Endodermal cell (in vitro differentiated cells): Measurements from ENCODE around the gene CFP. TPM values are rescaled to one million over a fixed set of nuclear protein-coding genes. Genes with fewer than 3 reads are reported as not detected.

ENCODE experiments used
- DNase-seq: peaks from one replicate; pipeline ENCODE4 v3.0.0-alpha.2; 2017
- H3K27ac ChIP-seq: 2 replicates; pipeline ENCODE4 v1.5.1; 2013; ENCODE audit warnings: mild to moderate bottlenecking, low read depth, low read length, moderate library complexity
- H3K27me3 ChIP-seq: 2 replicates; pipeline ENCODE4 v1.6.1; 2013; ENCODE audit warnings: mild to moderate bottlenecking, low read length, moderate library complexity; ENCODE audit not compliant: insufficient read depth, control insufficient read depth, poor library complexity, severe bottlenecking
- H3K36me3 ChIP-seq: 2 replicates; pipeline ENCODE4 v1.7.0; 2013; ENCODE audit warnings: mild to moderate bottlenecking, low read length, moderate library complexity; ENCODE audit not compliant: control insufficient read depth, insufficient read depth
- H3K4me1 ChIP-seq: one replicate; pipeline ENCODE4 v1.7.0; 2013; ENCODE audit warnings: low read length; ENCODE audit not compliant: control insufficient read depth, insufficient read depth
- H3K4me3 ChIP-seq: 2 replicates; pipeline ENCODE4 v1.5.1; 2013; ENCODE audit warnings: mild to moderate bottlenecking, low read length, moderate library complexity
- H3K9ac ChIP-seq: 2 replicates; pipeline ENCODE4 v1.6.1; 2013; ENCODE audit warnings: mild to moderate bottlenecking, low read length, moderate library complexity; ENCODE audit not compliant: poor library complexity, severe bottlenecking; ENCODE audit errors: extremely low read depth
- H3K9me3 ChIP-seq: 2 replicates; pipeline ENCODE4 v1.6.1; 2013; ENCODE audit warnings: mild to moderate bottlenecking, low read length, moderate library complexity; ENCODE audit not compliant: control insufficient read depth
- H3K27ac Mint-ChIP-seq: 2 replicates; pipeline ENCODE4 v1.8.0; 2020; ENCODE audit warnings: mixed read lengths
- H3K27me3 Mint-ChIP-seq: 2 replicates; pipeline ENCODE4 v1.8.0; 2021; ENCODE audit warnings: mild to moderate bottlenecking, mixed read lengths; ENCODE audit not compliant: insufficient read depth
- H3K36me3 Mint-ChIP-seq: 2 replicates; pipeline ENCODE4 v1.8.0; 2020; ENCODE audit warnings: low read depth, mixed read lengths
- H3K4me1 Mint-ChIP-seq: 2 replicates; pipeline ENCODE4 v1.8.0; 2020; ENCODE audit warnings: mixed read lengths
- H3K4me3 Mint-ChIP-seq: 2 replicates; pipeline ENCODE4 v1.8.0; 2020; ENCODE audit warnings: mild to moderate bottlenecking, moderate library complexity, mixed read lengths
- H3K9me3 Mint-ChIP-seq: 2 replicates; pipeline ENCODE4 v1.8.0; 2020; ENCODE audit warnings: mild to moderate bottlenecking, mixed read lengths
- WGBS, 2 experiments: methylation state at CpG; one replicate each; pipeline versions ENCODE4 v1.1.5 to v1.1.7; 2013; ENCODE audit warnings: missing lambda C conversion rate in 2 of 2, mixed read lengths in 1 of 2; ENCODE audit not compliant: insufficient coverage in 1 of 2, insufficient read length in 1 of 2; 5-methylcytosine and 5-hydroxymethylcytosine counted together
- total RNA-seq, 2 donors: library from RNA; stranded (reverse); fragmentation: NEBNext Ultra II Directional in 1 of 2; extraction: Animal tissue kit (Norgen Biotek cat#: 25700) in 1 of 2; gene quantifications; 2 replicates in 1 of 2; 3 replicates in 1 of 2; pipeline ENCODE4 v1.2.1, GENCODE V29; 2021
- TF ChIP-seq, protein P1 (sequence below): fragments of 200-600 bp; sonication (generic); conservative IDR thresholded peaks from 2 replicates; pipeline ENCODE4 v1.5.0; 2021; ENCODE audit warnings: antibody characterized with exemption, mild to moderate bottlenecking

CFP gene
- total RNA-seq, 2 donors from 2014 or later = 3.2 to 4.6 TPM

DNA sequence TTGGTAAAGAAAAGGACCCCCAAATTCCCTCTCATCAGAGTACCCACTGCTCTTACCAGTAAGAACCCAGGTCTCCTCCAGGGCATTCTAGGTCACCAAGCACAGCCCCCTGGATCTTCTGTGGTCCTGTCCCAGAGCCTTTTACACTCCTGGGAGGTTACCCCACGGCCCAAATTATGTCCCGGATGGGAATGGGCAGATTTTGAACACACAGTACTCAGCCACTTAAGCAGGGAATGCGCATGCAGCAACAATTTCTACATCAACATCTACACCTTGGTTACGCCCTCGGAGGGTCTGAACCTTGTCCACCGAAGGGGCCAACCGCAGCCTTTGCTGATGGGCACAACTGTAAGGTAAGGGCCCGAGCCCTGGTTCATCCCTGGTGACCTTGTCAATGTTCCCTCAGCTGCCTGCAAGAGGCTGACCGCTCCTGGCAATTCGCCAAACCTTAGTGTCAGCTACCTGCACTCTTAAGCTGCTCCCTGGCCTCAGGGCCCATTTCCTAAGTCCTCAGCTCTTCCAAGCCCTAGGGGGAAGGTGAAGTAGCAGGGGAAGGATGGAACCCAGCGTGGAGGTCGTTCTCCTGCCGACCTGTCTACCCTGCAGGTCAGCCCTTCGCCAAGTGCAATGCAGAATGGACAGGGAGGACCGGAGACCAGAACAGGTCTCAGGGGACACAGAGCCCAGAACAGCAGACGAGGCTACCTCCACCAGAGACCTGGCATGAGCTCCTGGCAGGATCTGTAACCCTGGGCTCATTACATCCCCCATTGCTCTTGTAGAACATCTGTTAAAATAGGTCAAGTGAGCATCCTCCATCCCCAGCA, 41.6 kb downstream of the CFP start:
- Mint-ChIP-seq H3K4me1 (peaks cover 6% of the 10 kb centered on the region), H3K36me3 (no peaks in the 10 kb centered on the region), H3K4me3 (no peak overlapping the region), H3K27me3 (no peaks in the 10 kb centered on the region), H3K27ac (no peak overlapping the region), H3K9me3 (peaks cover 57% of the 10 kb centered on the region)
- TF ChIP-seq, protein P1, sequence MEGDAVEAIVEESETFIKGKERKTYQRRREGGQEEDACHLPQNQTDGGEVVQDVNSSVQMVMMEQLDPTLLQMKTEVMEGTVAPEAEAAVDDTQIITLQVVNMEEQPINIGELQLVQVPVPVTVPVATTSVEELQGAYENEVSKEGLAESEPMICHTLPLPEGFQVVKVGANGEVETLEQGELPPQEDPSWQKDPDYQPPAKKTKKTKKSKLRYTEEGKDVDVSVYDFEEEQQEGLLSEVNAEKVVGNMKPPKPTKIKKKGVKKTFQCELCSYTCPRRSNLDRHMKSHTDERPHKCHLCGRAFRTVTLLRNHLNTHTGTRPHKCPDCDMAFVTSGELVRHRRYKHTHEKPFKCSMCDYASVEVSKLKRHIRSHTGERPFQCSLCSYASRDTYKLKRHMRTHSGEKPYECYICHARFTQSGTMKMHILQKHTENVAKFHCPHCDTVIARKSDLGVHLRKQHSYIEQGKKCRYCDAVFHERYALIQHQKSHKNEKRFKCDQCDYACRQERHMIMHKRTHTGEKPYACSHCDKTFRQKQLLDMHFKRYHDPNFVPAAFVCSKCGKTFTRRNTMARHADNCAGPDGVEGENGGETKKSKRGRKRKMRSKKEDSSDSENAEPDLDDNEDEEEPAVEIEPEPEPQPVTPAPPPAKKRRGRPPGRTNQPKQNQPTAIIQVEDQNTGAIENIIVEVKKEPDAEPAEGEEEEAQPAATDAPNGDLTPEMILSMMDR = no peak
- H3K4me1 ChIP-seq = no peaks in the 10 kb centered on the region
- H3K9me3 ChIP-seq = no peaks in the 10 kb centered on the region
- no peak overlapping the region for H3K27ac ChIP-seq
- no peak for DNase-seq
- H3K36me3 ChIP-seq = no peaks in the 10 kb centered on the region
- WGBS, 2 experiments = 93% methylated on average over 16 of the region's 16 CpGs; no CpG with 5 or more reads in 1 of the 2 experiments
- H3K4me3 ChIP-seq = no peak overlapping the region
- H3K27me3 ChIP-seq = no peaks in the 10 kb centered on the region
- H3K9ac ChIP-seq = no peak overlapping the region

DNA sequence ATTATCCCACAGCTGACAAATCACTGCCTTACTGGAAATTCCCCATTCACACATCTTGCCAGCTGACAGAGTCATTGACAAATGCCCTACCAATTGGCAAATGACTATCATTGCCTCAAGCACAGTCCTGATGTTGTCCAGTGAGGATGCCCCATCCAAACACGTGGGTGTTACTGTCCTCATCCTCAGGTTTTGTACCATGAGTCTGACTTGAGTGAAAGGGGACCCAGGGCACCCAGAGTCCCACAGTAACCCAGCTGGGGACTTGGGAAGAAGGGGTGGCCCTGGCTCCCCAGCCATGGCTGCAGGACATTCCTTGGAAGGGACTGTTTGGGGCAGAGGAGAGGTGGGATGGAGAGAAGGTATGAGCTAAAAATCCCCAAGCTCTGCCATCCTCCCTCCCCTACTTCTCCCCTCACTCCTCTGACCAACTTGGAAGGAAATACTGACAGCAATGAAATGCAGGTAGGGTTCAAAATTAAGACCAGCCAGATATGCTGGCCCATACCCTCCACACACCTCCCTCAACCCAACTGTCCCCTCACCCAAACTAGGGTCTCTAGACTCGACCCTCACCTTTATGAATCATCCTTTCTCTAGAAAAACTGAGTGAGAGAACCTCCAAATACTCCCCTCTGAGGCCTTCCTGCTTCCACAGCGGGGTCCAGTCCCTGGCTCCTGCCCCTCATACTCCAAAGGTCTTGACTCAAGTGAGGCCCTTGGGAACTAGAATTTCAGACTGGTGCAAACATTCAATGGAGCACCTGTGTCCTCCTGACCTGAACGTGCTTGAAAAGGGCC, 42.4 kb downstream of the CFP start:
- Mint-ChIP-seq H3K9me3 (peaks cover 57% of the 10 kb centered on the region), H3K4me3 (no peak overlapping the region), H3K27ac (no peak overlapping the region), H3K36me3 (no peaks in the 10 kb centered on the region), H3K27me3 (no peaks in the 10 kb centered on the region), H3K4me1 (peaks cover 6% of the 10 kb centered on the region)
- Histone ChIP-seq H3K4me1 (no peaks in the 10 kb centered on the region), H3K4me3 (no peak overlapping the region), H3K9ac (no peak overlapping the region), H3K27me3 (no peaks in the 10 kb centered on the region), H3K36me3 (no peaks in the 10 kb centered on the region), H3K27ac (no peak overlapping the region), H3K9me3 (no peaks in the 10 kb centered on the region)
- WGBS, 2 experiments = 86% methylated on average over 4 of the region's 4 CpGs; no CpG with 5 or more reads in 1 of the 2 experiments
- TF ChIP-seq, protein P1 = no peak
- DNase-seq = no peak

DNA sequence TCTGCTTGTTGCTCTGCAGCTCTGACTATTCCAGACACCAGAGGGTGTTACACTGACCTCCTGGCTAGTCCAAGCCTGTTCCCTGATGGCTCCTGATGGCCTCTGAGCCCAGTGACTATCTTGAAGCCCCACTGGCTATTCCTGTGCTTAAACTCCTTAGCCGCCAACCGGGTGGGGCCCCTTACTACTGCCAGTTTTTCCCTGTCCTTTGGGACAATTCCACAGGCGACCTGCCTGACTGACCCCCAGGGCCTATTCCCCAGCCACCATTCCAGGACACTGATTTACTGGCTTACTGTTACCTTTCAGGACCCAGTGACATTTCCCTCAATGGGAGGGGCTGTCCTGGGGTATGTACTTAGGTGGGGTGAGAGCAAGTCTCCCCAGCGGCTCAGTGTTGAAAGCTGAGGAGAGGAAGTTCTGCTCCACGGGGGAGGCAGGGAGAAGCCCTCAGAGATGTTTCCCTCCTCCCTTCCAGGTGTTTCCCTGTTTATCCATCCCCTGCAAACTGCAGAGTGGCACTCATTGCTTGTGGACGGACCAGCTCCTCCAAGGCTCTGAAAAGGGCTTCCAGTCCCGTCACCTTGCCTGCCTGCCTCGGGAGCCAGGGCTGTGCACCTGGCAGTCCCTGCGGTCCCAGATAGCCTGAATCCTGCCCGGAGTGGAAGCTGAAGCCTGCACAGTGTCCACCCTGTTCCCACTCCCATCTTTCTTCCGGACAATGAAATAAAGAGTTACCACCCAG, 43.5 kb downstream of the CFP start:
- H3K4me3 Mint-ChIP-seq = no peak overlapping the region
- H3K27ac ChIP-seq = no peak overlapping the region
- 94 to 96% methylated on average over 4 to 11 of the region's 11 CpGs for WGBS, 2 experiments

More for the DNA sequence above, 43.5 kb downstream of the CFP start:
- Mint-ChIP-seq H3K27me3 (no peaks in the 10 kb centered on the region), H3K27ac (peak overlapping the region; percentile 8), H3K4me1 (peaks cover 9% of the 10 kb centered on the region), H3K36me3 (no peaks in the 10 kb centered on the region), H3K9me3 (peaks cover 62% of the 10 kb centered on the region)
- Histone ChIP-seq H3K4me1 (no peaks in the 10 kb centered on the region), H3K27me3 (no peaks in the 10 kb centered on the region), H3K4me3 (no peak overlapping the region), H3K9me3 (no peaks in the 10 kb centered on the region), H3K9ac (no peak overlapping the region), H3K36me3 (no peaks in the 10 kb centered on the region)
- TF ChIP-seq, protein P1 = no peak
- DNase-seq = no peak
